ENCODE results near the gene PITPNC1. TPM values are rescaled to one million over a fixed set of nuclear protein-coding genes. Genes with fewer than 3 reads are reported as not detected.

Gene PITPNC1
- total and polyA plus RNA-seq, 12 donors: 6.6 to 28.0 (median 11.5) TPM

DNA sequence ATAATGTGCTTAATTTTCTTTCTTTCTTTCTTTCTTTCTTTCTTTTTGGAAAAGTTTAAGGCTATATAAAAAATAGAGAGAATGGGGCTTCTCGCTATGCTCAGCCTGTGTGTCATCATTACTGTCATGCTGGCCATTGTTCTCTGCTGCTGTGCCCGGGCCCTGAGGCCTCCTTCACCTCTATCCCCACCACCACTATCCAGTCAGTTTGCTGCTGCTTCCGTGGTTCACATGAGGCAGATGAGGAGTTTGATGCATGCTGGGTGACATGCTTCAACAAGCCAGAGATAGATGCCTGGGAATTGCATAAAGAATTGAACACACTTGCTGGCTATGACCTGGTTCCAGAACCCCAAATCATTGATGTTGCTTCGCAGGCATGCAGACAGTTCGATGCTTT is 36.3 kb downstream of the PITPNC1 start:
- Histone ChIP-seq H3K36me3 (no peaks in the 10 kb centered on the region), H3K4me1 (peaks cover 0 to 13% (median 6%) of the 10 kb centered on the region in 9 donors), H3K4me3 (no peak overlapping the region), H3K27me3 (no peaks in the 10 kb centered on the region), H3K27ac (no peak overlapping the region), H3K9me3 (peaks cover 0 to 9% (median 0%) of the 10 kb centered on the region in 11 donors)
- WGBS, 2 donors: 90 to 91% methylated on average over 5 of the region's 5 CpGs
- intact Hi-C loops (cut with DNase I): no loop called here
- no peak for DNase-seq
- TF ChIP-seq, protein P1, sequence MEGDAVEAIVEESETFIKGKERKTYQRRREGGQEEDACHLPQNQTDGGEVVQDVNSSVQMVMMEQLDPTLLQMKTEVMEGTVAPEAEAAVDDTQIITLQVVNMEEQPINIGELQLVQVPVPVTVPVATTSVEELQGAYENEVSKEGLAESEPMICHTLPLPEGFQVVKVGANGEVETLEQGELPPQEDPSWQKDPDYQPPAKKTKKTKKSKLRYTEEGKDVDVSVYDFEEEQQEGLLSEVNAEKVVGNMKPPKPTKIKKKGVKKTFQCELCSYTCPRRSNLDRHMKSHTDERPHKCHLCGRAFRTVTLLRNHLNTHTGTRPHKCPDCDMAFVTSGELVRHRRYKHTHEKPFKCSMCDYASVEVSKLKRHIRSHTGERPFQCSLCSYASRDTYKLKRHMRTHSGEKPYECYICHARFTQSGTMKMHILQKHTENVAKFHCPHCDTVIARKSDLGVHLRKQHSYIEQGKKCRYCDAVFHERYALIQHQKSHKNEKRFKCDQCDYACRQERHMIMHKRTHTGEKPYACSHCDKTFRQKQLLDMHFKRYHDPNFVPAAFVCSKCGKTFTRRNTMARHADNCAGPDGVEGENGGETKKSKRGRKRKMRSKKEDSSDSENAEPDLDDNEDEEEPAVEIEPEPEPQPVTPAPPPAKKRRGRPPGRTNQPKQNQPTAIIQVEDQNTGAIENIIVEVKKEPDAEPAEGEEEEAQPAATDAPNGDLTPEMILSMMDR (IDR thresholded peaks at IDR 0.05): no peak
- ATAC-seq: no peak

DNA sequence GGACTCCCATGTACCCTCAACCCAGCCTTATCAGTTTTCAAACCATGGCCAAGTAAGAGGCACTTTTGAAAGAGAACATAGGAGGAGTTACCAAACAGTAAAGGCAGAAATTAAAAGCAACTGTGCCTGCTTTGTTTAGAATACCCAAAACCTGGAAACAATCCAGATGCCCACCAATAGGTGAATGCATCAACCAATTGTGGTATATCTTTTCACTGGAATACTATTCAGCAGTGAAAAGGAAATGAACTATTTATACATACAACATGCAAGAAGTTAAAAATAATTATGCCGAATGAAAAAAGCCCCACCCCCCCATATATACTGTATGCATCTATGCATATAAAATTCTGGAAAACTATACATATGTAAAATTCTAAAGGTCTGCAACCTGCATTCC is 37.0 kb downstream of the PITPNC1 start:
- Histone ChIP-seq H3K4me1 (peaks cover 0 to 13% (median 6%) of the 10 kb centered on the region in 9 donors), H3K4me3 (no peak overlapping the region), H3K27ac (no peak overlapping the region), H3K36me3 (no peaks in the 10 kb centered on the region), H3K27me3 (no peaks in the 10 kb centered on the region), H3K9me3 (peaks cover 0 to 9% (median 0%) of the 10 kb centered on the region in 11 donors)
- DNase-seq (no peak), ATAC-seq (no peak)
- TF ChIP-seq, protein P1 (IDR thresholded peaks at IDR 0.05): no peak
- 97 to 98% methylated on average over 1 of the region's 1 CpG for WGBS, 2 donors
- intact Hi-C loops (cut with DNase I): no loop called here

DNA sequence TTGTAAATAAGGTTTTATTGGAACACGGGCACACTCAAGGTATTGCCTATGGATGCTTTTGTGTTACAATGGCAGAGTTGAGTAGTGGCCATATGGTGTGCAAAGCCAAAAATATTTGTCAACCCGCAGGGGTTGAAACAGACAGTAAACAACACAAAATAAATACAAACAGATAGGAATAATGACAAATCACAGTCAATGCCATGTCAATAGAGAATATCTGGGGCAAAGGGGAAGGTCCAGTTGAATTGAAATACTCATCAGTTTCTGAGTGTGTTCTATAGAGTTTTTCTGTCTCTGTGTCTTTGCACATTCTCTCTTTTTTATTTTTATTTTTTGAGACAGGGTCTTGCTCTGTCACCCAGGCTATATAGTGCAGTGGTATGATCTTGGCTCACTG is 37.5 kb downstream of the PITPNC1 start:
- Histone ChIP-seq H3K9me3 (peaks cover 0 to 9% (median 0%) of the 10 kb centered on the region in 11 donors), H3K36me3 (no peaks in the 10 kb centered on the region), H3K4me1 (peaks cover 0 to 16% (median 6%) of the 10 kb centered on the region in 9 donors), H3K4me3 (no peak overlapping the region), H3K27me3 (no peaks in the 10 kb centered on the region), H3K27ac (no peak overlapping the region)
- ATAC-seq (no peak), DNase-seq (no peak)
- TF ChIP-seq, protein P1 (IDR thresholded peaks at IDR 0.05): no peak
- intact Hi-C loops (cut with DNase I): no loop called here
- WGBS, 2 donors: 98 to 99% methylated on average over 2 of the region's 2 CpGs

DNA sequence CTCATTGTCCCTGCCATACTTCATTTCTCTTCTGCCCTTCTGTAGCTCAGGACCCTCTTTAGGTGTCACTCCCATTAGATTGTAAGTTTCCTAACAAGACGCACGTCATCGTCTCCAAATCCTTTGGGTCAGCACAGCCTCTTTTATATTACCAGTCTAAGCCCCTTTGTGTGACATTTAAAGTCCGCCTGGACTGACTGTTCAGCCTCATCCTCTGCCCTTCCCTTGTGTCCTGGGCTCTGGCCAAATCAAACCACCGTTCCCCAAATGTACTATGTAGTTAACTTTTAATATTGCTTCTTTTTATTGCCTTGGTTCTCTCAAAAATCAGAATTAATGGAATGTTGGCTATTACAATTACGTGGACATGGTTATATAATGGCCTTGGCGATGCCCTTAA is 38.2 kb downstream of the PITPNC1 start:
- ATAC-seq: no peak
- WGBS, 2 donors: 77 to 80% methylated on average over 7 of the region's 7 CpGs
- H3K27ac ChIP-seq: no peak overlapping the region

More for the DNA sequence above, 38.2 kb downstream of the PITPNC1 start:
- intact Hi-C loops (cut with DNase I): no loop called here
- Histone ChIP-seq H3K9me3 (peaks cover 0 to 9% (median 0%) of the 10 kb centered on the region in 11 donors), H3K4me3 (no peak overlapping the region), H3K4me1 (peaks cover 0 to 24% (median 8%) of the 10 kb centered on the region in 9 donors), H3K27me3 (no peaks in the 10 kb centered on the region), H3K36me3 (no peaks in the 10 kb centered on the region)
- TF ChIP-seq, protein P1 (IDR thresholded peaks at IDR 0.05): no peak
- DNase-seq: no peak
